GM13976 (cell line): Measurements from ENCODE around the gene CFAP73.

ENCODE experiments used
- DNase-seq: peaks from one replicate; pipeline ENCODE4 v3.0.0; 2012; ENCODE audit warnings: low spot score
- CTCF ChIP-seq: IDR thresholded peaks from 2 replicates; pipeline ENCODE4 v1.5.1; 2012; ENCODE audit warnings: borderline replicate concordance, mild to moderate bottlenecking; ENCODE audit not compliant: insufficient read depth; ENCODE audit errors: extremely low read depth, missing control alignments, control extremely low read depth
- in situ Hi-C: fragments of 300-500 bp; cut with MboI; formaldehyde crosslinking; loops from one replicate; pipeline ENCODE4 v1.12.0; 2022; ENCODE audit warnings: low sequenced_read_pairs, mixed read lengths, inconsistent platforms; ENCODE audit not compliant: unreplicated experiment

The CFAP73 gene

GRCh38 chr12:113135178-113136127, 14.1 kb upstream of the CFAP73 start, which contains the start of gene RASAL1:
Gene RASAL1 (minus strand): TSS chr12:113135761. CDS start chr12:113135462, 299 bp downstream.
- in situ Hi-C loops, result no loop called here
- peak; percentile 87 for DNase-seq
- TF ChIP-seq CTCF, result peak; percentile 65

GRCh38 chr12:113136128-113136989, 13.2 kb upstream of the CFAP73 start:
- no peak for TF ChIP-seq CTCF
- in situ Hi-C loops, result no loop called here
- DNase-seq, result no peak

GRCh38 chr12:113136990-113137511, 12.5 kb upstream of the CFAP73 start:
- DNase-seq, result no peak
- in situ Hi-C loops, result no loop called here
- no peak for TF ChIP-seq CTCF

- in situ Hi-C loops, result no loop called here
- DNase-seq, result no peak
- no peak for TF ChIP-seq CTCF
Measured at GRCh38 chr12:113137861-113138783, 11.4 kb upstream of the CFAP73 start.

GRCh38 chr12:113138826-113139225, 10.7 kb upstream of the CFAP73 start:
- TF ChIP-seq CTCF, result no peak
- no peak for DNase-seq
- in situ Hi-C loops, result no loop called here
